ENCODE data around the gene TRIM27. TPM values are rescaled to one million over a fixed set of nuclear protein-coding genes. Genes with fewer than 3 reads are reported as not detected.
A peak's percentile ranks its signal among the peaks of the same experiment; 100 is the strongest.
"Not testable (repeated sequence)": the region's sequence is repeated elsewhere in the genome, so short reads cannot be mapped to it uniquely, and the experiment has no call there.

The TRIM27 gene
- total and polyA plus RNA-seq, 4 donors, result 19.6 to 63.3 (median 32.5) TPM

DNA sequence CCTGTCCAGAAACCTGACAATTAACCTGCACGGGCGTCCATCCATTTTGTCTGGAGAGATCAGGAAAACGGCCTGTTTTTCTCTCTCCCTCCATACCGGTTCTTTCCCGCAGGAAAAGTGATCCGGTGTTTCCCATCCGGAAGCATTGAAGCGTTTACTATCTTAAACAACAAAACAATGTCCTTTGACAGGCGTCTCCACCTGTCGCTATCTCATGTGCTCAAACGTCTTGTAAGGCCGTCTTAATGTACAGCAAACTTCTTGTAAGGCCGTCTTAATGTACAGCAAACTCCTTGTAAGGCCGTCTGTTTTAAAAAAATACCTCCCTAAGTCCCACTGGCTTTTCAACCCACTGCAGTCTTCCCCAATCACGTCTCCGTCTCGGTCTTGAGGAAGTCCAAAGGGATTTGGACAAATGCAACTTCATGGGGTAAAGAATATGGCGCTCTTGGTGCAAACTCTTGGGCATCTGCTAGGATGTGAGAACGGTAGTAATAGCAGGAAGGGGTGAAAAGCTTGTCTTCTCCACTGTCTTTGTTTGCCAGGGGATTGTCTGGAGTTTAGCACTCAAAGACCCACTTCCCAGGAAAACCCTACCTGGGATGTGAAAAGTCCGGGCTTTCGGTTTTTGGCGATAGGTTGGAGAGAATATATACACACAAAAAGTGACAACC is 29.9 kb upstream of the TRIM27 start:
- Histone ChIP-seq H3K36me3 (ENCODE audit: control insufficient read depth in 4 of 4, insufficient read depth in 3 of 4, low read depth in 1 of 4, low read length in 3 of 4) (no peaks in the 10 kb centered on the region), H3K9ac (ENCODE audit: low read depth in 1 of 2, low read length in 2 of 2) (no peak overlapping the region), H3K27ac (ENCODE audit: low read depth in 1 of 2, low read length in 2 of 2) (no peak overlapping the region), H3K9me3 (ENCODE audit: control insufficient read depth in 4 of 4, low read length in 3 of 4) (no peaks in the 10 kb centered on the region), H3K4me3 (ENCODE audit: low read depth in 1 of 3, low read length in 3 of 3) (peak overlapping the region; percentile 4 to 37 (median 31)), H3K27me3 (ENCODE audit: control insufficient read depth in 4 of 4, insufficient read depth in 4 of 4, low read length in 3 of 4) (no peaks in the 10 kb centered on the region), H3K4me1 (ENCODE audit: control insufficient read depth in 4 of 4, insufficient read depth in 4 of 4, low read length in 3 of 4) (peaks cover 0 to 9% (median 6%) of the 10 kb centered on the region in 4 donors)
- WGBS, result 6% methylated on average over 22 of the region's 22 CpGs
- no peak for TF ChIP-seq YY1 (IDR thresholded peaks at IDR 0.05)
- no peak for DNase-seq (ENCODE audit: low spot score)

DNA sequence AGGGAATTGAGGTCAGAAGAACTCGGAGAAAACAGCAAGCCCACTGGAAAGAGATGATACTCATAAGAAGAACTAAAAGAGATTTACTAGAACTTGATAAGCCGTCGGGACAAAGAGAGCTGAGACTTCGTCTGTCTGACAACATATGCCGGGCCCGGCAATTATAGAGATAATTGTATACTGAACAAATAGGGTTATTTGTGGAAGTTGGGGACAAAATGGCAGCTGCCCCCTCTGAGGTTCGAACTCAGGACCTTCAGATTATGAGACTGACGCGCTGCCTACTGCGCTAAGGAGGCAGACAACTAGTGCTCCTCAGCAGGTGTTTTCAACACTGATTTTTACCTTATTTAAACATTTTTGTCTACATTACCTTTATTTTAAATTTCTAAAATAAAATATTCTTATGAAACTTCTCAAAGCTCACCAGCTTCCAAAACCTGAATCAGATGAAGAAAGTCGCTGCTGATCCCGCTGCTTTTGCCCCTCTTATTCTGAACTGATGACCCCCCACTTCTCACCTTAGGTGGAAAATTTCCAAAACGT is 29.3 kb upstream of the TRIM27 start:
- no peak overlapping the region for H3K27ac ChIP-seq (ENCODE audit: low read depth in 1 of 2, low read length in 2 of 2)
- 16% methylated on average over 13 of the region's 13 CpGs for WGBS
- peak; percentile 65 for DNase-seq (ENCODE audit: low spot score)
- peak overlapping the region in 1 of 3 donors; percentile 31 for H3K4me3 ChIP-seq (ENCODE audit: low read depth in 1 of 3, low read length in 3 of 3)
- no peaks in the 10 kb centered on the region for H3K27me3 ChIP-seq (ENCODE audit: control insufficient read depth in 4 of 4, insufficient read depth in 4 of 4, low read length in 3 of 4)
- H3K9me3 ChIP-seq (ENCODE audit: control insufficient read depth in 4 of 4, low read length in 3 of 4), result no peaks in the 10 kb centered on the region
- TF ChIP-seq JUND (IDR thresholded peaks at IDR 0.05) (no peak), FOXA1 (IDR thresholded peaks at IDR 0.05) (no peak), HNF4A (conservative IDR thresholded peaks at IDR 0.05) (no peak), GABPA (IDR thresholded peaks at IDR 0.05 in 1 of 2, conservative IDR thresholded peaks at IDR 0.05 in 1 of 2) (no peak), NR2F2 (IDR thresholded peaks at IDR 0.05) (no peak), SP1 (IDR thresholded peaks at IDR 0.05) (no peak), RXRA (IDR thresholded peaks at IDR 0.05) (no peak), HNF4G (IDR thresholded peaks at IDR 0.05) (no peak), YY1 (IDR thresholded peaks at IDR 0.05) (peak; percentile 92), RAD21 (IDR thresholded peaks at IDR 0.05) (no peak), EGR1 (IDR thresholded peaks at IDR 0.05; ENCODE audit: low read depth in 2 of 2) (no peak), TAF1 (conservative IDR thresholded peaks at IDR 0.05) (no peak), FOXA2 (IDR thresholded peaks at IDR 0.05) (no peak)
- TF ChIP-seq, protein P1, sequence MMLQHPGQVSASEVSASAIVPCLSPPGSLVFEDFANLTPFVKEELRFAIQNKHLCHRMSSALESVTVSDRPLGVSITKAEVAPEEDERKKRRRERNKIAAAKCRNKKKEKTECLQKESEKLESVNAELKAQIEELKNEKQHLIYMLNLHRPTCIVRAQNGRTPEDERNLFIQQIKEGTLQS (IDR thresholded peaks at IDR 0.05), result peak; percentile 100
- TF ChIP-seq, protein P2, sequence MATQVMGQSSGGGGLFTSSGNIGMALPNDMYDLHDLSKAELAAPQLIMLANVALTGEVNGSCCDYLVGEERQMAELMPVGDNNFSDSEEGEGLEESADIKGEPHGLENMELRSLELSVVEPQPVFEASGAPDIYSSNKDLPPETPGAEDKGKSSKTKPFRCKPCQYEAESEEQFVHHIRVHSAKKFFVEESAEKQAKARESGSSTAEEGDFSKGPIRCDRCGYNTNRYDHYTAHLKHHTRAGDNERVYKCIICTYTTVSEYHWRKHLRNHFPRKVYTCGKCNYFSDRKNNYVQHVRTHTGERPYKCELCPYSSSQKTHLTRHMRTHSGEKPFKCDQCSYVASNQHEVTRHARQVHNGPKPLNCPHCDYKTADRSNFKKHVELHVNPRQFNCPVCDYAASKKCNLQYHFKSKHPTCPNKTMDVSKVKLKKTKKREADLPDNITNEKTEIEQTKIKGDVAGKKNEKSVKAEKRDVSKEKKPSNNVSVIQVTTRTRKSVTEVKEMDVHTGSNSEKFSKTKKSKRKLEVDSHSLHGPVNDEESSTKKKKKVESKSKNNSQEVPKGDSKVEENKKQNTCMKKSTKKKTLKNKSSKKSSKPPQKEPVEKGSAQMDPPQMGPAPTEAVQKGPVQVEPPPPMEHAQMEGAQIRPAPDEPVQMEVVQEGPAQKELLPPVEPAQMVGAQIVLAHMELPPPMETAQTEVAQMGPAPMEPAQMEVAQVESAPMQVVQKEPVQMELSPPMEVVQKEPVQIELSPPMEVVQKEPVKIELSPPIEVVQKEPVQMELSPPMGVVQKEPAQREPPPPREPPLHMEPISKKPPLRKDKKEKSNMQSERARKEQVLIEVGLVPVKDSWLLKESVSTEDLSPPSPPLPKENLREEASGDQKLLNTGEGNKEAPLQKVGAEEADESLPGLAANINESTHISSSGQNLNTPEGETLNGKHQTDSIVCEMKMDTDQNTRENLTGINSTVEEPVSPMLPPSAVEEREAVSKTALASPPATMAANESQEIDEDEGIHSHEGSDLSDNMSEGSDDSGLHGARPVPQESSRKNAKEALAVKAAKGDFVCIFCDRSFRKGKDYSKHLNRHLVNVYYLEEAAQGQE (IDR thresholded peaks at IDR 0.05), result no peak
- TF ChIP-seq, protein P3, sequence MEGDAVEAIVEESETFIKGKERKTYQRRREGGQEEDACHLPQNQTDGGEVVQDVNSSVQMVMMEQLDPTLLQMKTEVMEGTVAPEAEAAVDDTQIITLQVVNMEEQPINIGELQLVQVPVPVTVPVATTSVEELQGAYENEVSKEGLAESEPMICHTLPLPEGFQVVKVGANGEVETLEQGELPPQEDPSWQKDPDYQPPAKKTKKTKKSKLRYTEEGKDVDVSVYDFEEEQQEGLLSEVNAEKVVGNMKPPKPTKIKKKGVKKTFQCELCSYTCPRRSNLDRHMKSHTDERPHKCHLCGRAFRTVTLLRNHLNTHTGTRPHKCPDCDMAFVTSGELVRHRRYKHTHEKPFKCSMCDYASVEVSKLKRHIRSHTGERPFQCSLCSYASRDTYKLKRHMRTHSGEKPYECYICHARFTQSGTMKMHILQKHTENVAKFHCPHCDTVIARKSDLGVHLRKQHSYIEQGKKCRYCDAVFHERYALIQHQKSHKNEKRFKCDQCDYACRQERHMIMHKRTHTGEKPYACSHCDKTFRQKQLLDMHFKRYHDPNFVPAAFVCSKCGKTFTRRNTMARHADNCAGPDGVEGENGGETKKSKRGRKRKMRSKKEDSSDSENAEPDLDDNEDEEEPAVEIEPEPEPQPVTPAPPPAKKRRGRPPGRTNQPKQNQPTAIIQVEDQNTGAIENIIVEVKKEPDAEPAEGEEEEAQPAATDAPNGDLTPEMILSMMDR (IDR thresholded peaks at IDR 0.05; ENCODE audit: low read depth, low read length, missing input control), result no peak
- TF ChIP-seq, protein P4, sequence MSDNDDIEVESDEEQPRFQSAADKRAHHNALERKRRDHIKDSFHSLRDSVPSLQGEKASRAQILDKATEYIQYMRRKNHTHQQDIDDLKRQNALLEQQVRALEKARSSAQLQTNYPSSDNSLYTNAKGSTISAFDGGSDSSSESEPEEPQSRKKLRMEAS (IDR thresholded peaks at IDR 0.05), result peak; percentile 31
- TF ChIP-seq, protein P5, sequence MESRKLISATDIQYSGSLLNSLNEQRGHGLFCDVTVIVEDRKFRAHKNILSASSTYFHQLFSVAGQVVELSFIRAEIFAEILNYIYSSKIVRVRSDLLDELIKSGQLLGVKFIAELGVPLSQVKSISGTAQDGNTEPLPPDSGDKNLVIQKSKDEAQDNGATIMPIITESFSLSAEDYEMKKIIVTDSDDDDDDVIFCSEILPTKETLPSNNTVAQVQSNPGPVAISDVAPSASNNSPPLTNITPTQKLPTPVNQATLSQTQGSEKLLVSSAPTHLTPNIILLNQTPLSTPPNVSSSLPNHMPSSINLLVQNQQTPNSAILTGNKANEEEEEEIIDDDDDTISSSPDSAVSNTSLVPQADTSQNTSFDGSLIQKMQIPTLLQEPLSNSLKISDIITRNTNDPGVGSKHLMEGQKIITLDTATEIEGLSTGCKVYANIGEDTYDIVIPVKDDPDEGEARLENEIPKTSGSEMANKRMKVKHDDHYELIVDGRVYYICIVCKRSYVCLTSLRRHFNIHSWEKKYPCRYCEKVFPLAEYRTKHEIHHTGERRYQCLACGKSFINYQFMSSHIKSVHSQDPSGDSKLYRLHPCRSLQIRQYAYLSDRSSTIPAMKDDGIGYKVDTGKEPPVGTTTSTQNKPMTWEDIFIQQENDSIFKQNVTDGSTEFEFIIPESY (IDR thresholded peaks at IDR 0.05), result no peak
- no peak overlapping the region for H3K9ac ChIP-seq (ENCODE audit: low read depth in 1 of 2, low read length in 2 of 2)
- no peaks in the 10 kb centered on the region for H3K36me3 ChIP-seq (ENCODE audit: control insufficient read depth in 4 of 4, insufficient read depth in 3 of 4, low read depth in 1 of 4, low read length in 3 of 4)
- H3K4me1 ChIP-seq (ENCODE audit: control insufficient read depth in 4 of 4, insufficient read depth in 4 of 4, low read length in 3 of 4), result peaks cover 0 to 9% (median 6%) of the 10 kb centered on the region in 4 donors

DNA sequence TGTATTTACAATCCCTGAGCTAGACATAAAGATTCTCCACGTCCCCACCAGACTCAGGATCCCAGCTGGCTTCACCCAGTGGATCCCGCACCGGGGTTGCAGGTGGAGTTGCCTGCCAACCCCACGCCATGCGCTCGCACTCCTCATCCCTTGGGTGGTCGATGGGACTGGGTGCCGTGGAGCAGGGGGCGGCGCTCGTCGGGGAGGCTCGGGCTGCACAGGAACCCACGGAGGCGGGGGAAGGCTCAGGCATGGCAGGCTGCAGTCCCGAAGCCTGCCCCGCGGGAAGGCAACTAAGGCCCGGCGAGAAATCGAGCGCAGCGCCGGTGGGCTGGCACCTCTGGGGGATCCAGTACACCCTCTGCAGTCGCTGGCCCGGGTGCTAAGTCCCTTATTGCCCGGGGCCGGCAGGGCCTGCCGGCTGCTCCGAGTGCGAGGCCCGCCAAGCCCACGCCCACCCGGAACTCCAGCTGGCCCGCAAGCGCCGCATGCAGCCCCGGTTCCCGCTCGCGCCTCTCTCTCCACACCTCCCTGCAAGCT is 25.9 kb upstream of the TRIM27 start:
- not testable (repeated sequence) for H3K9ac ChIP-seq (ENCODE audit: low read depth in 1 of 2, low read length in 2 of 2); H3K27me3 ChIP-seq (ENCODE audit: control insufficient read depth in 4 of 4, insufficient read depth in 4 of 4, low read length in 3 of 4); DNase-seq (ENCODE audit: low spot score); H3K36me3 ChIP-seq (ENCODE audit: control insufficient read depth in 4 of 4, insufficient read depth in 3 of 4, low read depth in 1 of 4, low read length in 3 of 4); H3K27ac ChIP-seq (ENCODE audit: low read depth in 1 of 2, low read length in 2 of 2); H3K4me1 ChIP-seq (ENCODE audit: control insufficient read depth in 4 of 4, insufficient read depth in 4 of 4, low read length in 3 of 4); H3K4me3 ChIP-seq (ENCODE audit: low read depth in 1 of 3, low read length in 3 of 3); H3K9me3 ChIP-seq (ENCODE audit: control insufficient read depth in 4 of 4, low read length in 3 of 4)
- 98% methylated on average over 41 of the region's 41 CpGs for WGBS
